ENCODE measurements around the gene MCF2L. TPM values are rescaled to one million over a fixed set of nuclear protein-coding genes. Genes with fewer than 3 reads are reported as not detected.

Gene MCF2L
- total RNA-seq, 1 experiment from 2014 or later, result 9.4 TPM

Other genes starting within 250 kb of the MCF2L start
- not detected in 2 replicates for gene F7, start 136.6 kb downstream of the MCF2L start, total RNA-seq (2014; rRNA removed; shearing (Covaris generic))
- gene F10, start 153.6 kb downstream of the MCF2L start, total RNA-seq (2014; rRNA removed; shearing (Covaris generic)), result 3.9 and 4.8 TPM in 2 replicates
- gene PROZ, start 189.4 kb downstream of the MCF2L start, total RNA-seq (2014; rRNA removed; shearing (Covaris generic)), result not detected in 2 replicates
- gene PCID2, start 239.5 kb downstream of the MCF2L start, total RNA-seq (2014; rRNA removed; shearing (Covaris generic)), result 108 and 126 TPM in 2 replicates
- 74.7 and 145 TPM in 2 replicates for gene CUL4A, start 240.4 kb downstream of the MCF2L start, total RNA-seq (2014; rRNA removed; shearing (Covaris generic))